Astrocyte of the cerebellum (primary cell): Measurements from ENCODE around the gene CBX5.
A peak's percentile ranks its signal among the peaks of the same experiment; 100 is the strongest.
"Not testable (repeated sequence)": the region's sequence is repeated elsewhere in the genome, so short reads cannot be mapped to it uniquely, and the experiment has no call there.

Source experiments
- DNase-seq: peaks from one replicate; pipeline ENCODE4 v3.0.0-alpha.2; 2011; ENCODE audit warnings: low read depth
- H3K4me3 ChIP-seq: 2 replicates; pipeline ENCODE4 v1.5.1; 2011; ENCODE audit warnings: mild to moderate bottlenecking, low read depth, low read length, moderate library complexity
- CTCF ChIP-seq: IDR thresholded peaks from 2 replicates; pipeline ENCODE4 v1.5.1; 2012; ENCODE audit warnings: low read length, low read depth, moderate library complexity, mild to moderate bottlenecking; ENCODE audit errors: missing control alignments
- in situ Hi-C: cut with HindIII; loops from 2 replicates; pipeline ENCODE4 v1.10.0; 2017; ENCODE audit warnings: low sequenced_read_pairs

CBX5 gene

GRCh38 chr12:54279632-54280467 is at the start of gene CBX5:
Gene CBX5 (minus strand): TSS chr12:54280122. CDS start chr12:54257650, 22,472 bp downstream.
- in situ Hi-C loops: no loop called here
- no peak for TF ChIP-seq CTCF
- H3K4me3 ChIP-seq: peak within 1 kb of the TSS; percentile 95
- DNase-seq: peak; percentile 100

GRCh38 chr12:54328595-54329337 is 48.8 kb upstream of the CBX5 start:
- H3K4me3 ChIP-seq: no peak overlapping the region
- no peak for TF ChIP-seq CTCF
- DNase-seq: no peak
- in situ Hi-C loops: no loop called here

GRCh38 chr12:54325442-54326109 is 45.7 kb upstream of the CBX5 start:
- in situ Hi-C loops, DNase-seq: not testable (repeated sequence)
- peak overlapping the region; percentile 69 for H3K4me3 ChIP-seq

GRCh38 chr12:54324617-54325441 is 44.9 kb upstream of the CBX5 start, which contains the start of gene COPZ1:
Gene COPZ1 (plus strand): TSS chr12:54325131. CDS start chr12:54325164, 33 bp downstream.
- DNase-seq: peak; percentile 99
- peak; percentile 80 for TF ChIP-seq CTCF
- in situ Hi-C loops: no loop called here
- peak within 1 kb of the TSS; percentile 69 for H3K4me3 ChIP-seq

DNA sequence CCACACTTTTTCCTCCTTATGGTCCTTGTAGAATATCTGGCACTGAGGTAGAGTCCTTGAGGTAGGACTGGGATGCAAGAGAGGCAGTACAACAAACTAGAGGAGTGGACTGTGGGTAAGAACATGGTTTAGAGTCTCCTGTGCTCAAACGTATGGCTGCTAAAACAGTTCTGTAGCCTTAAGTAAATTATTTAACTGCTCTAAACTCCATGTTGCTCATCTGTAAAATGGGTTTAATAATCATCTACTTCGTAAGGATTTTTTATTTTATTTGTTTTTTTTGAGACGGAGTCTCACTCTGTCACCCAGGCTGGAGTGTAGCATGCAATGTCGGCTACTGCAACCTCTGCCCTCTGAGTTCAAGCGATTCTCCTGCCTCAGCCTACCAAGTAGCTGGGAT is 41.4 kb upstream of the CBX5 start:
- no peak for TF ChIP-seq CTCF
- DNase-seq: no peak
- H3K4me3 ChIP-seq: no peak overlapping the region
- in situ Hi-C loops: no loop called here

DNA sequence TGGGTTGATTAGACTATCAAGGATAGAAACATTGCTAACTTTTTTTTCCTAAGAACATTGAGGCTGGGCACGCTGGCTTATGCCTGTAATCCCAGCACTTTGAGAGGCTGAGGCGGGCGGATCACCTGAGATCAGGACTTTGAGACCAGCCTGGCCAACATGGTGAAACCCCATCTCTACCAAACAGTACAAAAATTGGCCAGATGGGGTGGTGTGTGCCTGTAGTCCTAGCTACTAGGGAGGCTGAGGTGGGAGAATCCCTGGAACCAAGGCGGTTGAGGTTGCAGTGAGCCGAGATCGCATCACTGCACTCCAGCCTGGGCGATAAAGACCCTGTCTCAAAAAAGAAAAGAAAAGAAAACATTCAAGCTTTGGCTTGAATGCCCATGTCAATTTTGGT is 32.4 kb upstream of the CBX5 start:
- DNase-seq, H3K4me3 ChIP-seq, in situ Hi-C loops: not testable (repeated sequence)

- in situ Hi-C loops: no loop called here
- no peak for DNase-seq
- no peak overlapping the region for H3K4me3 ChIP-seq
- no peak for TF ChIP-seq CTCF
These were observed 31.1 kb upstream of the CBX5 start for GRCh38 chr12:54311051-54311450.
